Neural progenitor cell (in vitro differentiated cells): ENCODE measurements around the gene SUCO.

Source experiments
- CTCF ChIP-seq: fragments of 200-600 bp; sonication (generic); IDR thresholded peaks from 2 replicates; pipeline ENCODE4 v1.5.1; 2017; ENCODE audit warnings: antibody characterized with exemption, mild to moderate bottlenecking
- EZH2 ChIP-seq: fragments of 200-600 bp; sonication (generic); IDR thresholded peaks from 2 replicates; pipeline ENCODE4 v1.6.1; 2017; ENCODE audit warnings: antibody characterized with exemption, mild to moderate bottlenecking, moderate library complexity

DNA sequence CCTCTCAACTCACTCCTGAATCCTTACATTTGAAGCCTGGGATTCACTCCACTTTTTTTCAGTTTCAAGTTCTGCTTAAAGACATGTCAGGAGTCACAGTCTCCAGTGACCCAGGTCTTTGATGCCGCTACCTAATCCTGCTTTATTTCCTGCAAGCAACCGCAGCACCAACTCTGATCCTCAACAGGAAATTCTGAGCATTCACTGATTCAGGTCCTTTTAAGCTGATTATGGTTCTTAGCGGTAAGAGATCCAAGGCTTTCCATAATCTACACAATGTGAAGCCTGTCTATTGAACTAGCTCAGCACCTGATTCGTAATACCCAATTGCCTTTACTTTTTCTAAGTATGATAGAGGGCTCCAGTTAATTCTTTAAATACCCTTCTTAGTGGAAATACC, 45.4 kb upstream of the SUCO start:
- TF ChIP-seq CTCF (no peak), EZH2 (no peak)
